Breast epithelium (tissue), 3 donors: Measurements from ENCODE around the gene AMIGO3.

Source experiments
- POLR2A ChIP-seq: fragments of 450-650 bp; IDR thresholded peaks from one replicate; pipeline ENCODE4 v1.6.1; 2016; ENCODE audit warnings: antibody characterized with exemption, mild to moderate bottlenecking, moderate library complexity
- POLR2AphosphoS5 ChIP-seq, 3 donors: sonication (generic); formaldehyde crosslinking; IDR thresholded peaks; one replicate each; pipeline ENCODE4 v1.6.1; 2017; ENCODE audit warnings: antibody characterized with exemption in 3 of 3
- TF ChIP-seq, protein P1 (sequence below), 3 donors: fragments of 450-650 bp; IDR thresholded peaks; one replicate each; pipeline ENCODE4 v1.5.1; 2016 to 2017; ENCODE audit warnings: antibody characterized with exemption in 3 of 3, mild to moderate bottlenecking in 3 of 3, moderate library complexity in 3 of 3

DNA sequence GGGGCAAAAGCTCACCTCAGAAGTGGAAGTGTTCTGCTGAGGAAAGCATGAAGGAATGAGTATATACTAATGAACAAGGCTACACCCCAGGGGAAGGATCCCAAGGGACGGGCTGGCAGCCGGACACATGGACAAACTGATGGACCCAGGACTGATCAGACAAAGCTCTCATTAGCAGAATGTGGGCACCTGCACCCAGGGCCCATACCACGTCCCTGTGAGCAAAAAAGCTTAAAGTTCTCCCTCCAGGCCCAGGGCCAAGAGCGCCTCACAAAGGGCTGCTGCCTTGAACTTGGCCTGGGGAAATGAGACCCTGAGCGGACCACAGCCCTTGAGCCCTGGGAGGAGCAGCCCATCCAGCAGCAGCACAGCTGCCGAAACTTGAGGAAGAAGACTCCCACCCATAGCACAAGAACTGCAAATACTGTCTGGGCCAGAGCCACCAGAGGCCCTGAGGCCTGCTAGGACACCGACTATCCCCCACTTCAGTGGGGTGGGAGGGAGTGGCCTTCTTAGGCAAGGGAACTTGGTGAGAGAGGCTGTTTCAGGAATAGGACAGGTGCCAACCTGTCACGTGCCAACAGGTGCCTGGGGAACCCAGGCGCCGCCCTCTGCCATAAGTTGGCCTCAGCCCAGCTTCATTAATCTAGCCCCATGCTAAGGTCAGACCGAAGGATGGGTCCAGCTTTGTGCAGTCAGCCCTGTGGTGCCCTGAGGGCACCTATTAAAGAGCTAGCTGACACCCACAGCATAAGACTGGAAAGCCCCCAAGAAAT is 6.6 kb upstream of the AMIGO3 start:
- TF ChIP-seq, protein P1, sequence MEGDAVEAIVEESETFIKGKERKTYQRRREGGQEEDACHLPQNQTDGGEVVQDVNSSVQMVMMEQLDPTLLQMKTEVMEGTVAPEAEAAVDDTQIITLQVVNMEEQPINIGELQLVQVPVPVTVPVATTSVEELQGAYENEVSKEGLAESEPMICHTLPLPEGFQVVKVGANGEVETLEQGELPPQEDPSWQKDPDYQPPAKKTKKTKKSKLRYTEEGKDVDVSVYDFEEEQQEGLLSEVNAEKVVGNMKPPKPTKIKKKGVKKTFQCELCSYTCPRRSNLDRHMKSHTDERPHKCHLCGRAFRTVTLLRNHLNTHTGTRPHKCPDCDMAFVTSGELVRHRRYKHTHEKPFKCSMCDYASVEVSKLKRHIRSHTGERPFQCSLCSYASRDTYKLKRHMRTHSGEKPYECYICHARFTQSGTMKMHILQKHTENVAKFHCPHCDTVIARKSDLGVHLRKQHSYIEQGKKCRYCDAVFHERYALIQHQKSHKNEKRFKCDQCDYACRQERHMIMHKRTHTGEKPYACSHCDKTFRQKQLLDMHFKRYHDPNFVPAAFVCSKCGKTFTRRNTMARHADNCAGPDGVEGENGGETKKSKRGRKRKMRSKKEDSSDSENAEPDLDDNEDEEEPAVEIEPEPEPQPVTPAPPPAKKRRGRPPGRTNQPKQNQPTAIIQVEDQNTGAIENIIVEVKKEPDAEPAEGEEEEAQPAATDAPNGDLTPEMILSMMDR (IDR thresholded peaks at IDR 0.05), result no peak
- TF ChIP-seq POLR2AphosphoS5 (IDR thresholded peaks at IDR 0.05) (no peak), POLR2A (no peak)
